Measurements from ENCODE around the gene CSTF1. TPM values are rescaled to one million over a fixed set of nuclear protein-coding genes. Genes with fewer than 3 reads are reported as not detected.
A peak's percentile ranks its signal among the peaks of the same experiment; 100 is the strongest.

CSTF1 gene
- total and polyA plus RNA-seq, 2 of the 4 experiments (the other 2 are of a cell fraction): 48.8 to 105 TPM

GRCh38 chr20:56393653-56394052, 1.2 kb downstream of the CSTF1 start (continued):
- TF ChIP-seq USF2 (IDR thresholded peaks at IDR 0.05; ENCODE audit: low read depth, low read length) (no peak), POLR2A (IDR thresholded peaks at IDR 0.05; ENCODE audit: low read depth, low read length) (no peak), RCOR1 (IDR thresholded peaks at IDR 0.05; ENCODE audit: insufficient replicate concordance, low read length) (no peak), FOS (IDR thresholded peaks at IDR 0.05; ENCODE audit: low read depth, low read length) (no peak)

DNA sequence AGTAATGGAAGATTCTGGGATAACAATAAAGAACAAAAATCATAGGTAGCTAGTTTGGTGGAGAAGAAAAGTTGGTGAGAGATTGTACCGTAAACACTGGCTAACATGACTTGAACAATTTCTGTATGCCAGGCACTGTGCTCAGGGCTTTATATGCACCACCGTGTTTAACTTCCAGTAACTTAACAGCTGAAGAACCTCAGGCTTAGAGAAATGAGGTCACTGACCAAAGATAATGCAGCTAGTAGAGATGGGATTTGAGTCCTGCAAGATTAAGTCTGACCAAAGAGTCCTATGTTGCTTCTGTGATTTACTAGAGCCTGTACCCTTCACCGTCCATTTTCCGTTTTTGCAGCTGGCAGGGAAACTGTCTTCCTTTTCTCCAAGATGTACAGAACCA, 2.7 kb downstream of the CSTF1 start:
- POLR2A ChIA-PET (ENCODE audit: unreplicated experiment): no interaction called here
- in situ Hi-C loops (cut with MboI; ENCODE audit: low sequenced_read_pairs): loop anchor here (5.0 to 25.0 kb wide), 2 partner anchors 67 to 967 kb away; partner anchors contain the start of gene RAE1

More for the DNA sequence above, 2.7 kb downstream of the CSTF1 start:
- H4K8ac ChIP-seq (ENCODE audit: low read depth in 2 of 2, low read length in 2 of 2): no peak overlapping the region
- TF ChIP-seq MAFK (IDR thresholded peaks at IDR 0.05; ENCODE audit: low read depth, low read length): no peak
- no peak for TF ChIP-seq BHLHE40 (IDR thresholded peaks at IDR 0.05; ENCODE audit: low read depth, low read length)
- TF ChIP-seq NFE2L2 (IDR thresholded peaks at IDR 0.05; ENCODE audit: low read depth, low read length): no peak
- no peak for TF ChIP-seq MAZ (IDR thresholded peaks at IDR 0.05; ENCODE audit: borderline replicate concordance, low read depth, low read length)
- no peak for TF ChIP-seq MXI1 (IDR thresholded peaks at IDR 0.05; ENCODE audit: borderline replicate concordance, low read depth, low read length)
- no peak for TF ChIP-seq CEBPB (IDR thresholded peaks at IDR 0.05; ENCODE audit: low read depth, low read length)
- no peak for TF ChIP-seq SMC3 (IDR thresholded peaks at IDR 0.05; ENCODE audit: low read depth, low read length)
- no peak overlapping the region for H3K27ac ChIP-seq (ENCODE audit: insufficient read depth, low read length)
- H3K56ac ChIP-seq (ENCODE audit: extremely low read depth, insufficient read depth, low read length): no peak overlapping the region
- CTCF ChIA-PET: no interaction called here
- no peak overlapping the region for H2BK15ac ChIP-seq (ENCODE audit: low read depth, low read length)
- H2AK5ac ChIP-seq (ENCODE audit: low read depth, low read length): no peak overlapping the region
- H2AK9ac ChIP-seq (replicated peaks; ENCODE audit: low read depth, low read length, poor library complexity): no peak overlapping the region
- peaks cover 6% of the 10 kb centered on the region; the same call in 1 of the 2 replicates for H3K9me1 ChIP-seq (ENCODE audit: insufficient read depth, low read length)
- H2AFZ ChIP-seq (replicated peaks; ENCODE audit: low read length, poor library complexity): no peak overlapping the region
- H3K4me3 ChIP-seq (ENCODE audit: insufficient read depth, low read depth, low read length): no peak overlapping the region
- H2BK5ac ChIP-seq (ENCODE audit: low read depth, low read length, poor library complexity, severe bottlenecking): no peak overlapping the region
- DNase-seq (no peak), ATAC-seq (ENCODE audit: low read depth) (no peak)
- no peak overlapping the region for H4K91ac ChIP-seq (ENCODE audit: insufficient read depth, low read depth, low read length)
- no peak overlapping the region for H2BK120ac ChIP-seq (ENCODE audit: low read depth, low read length)
- dilution Hi-C loops (cut with HindIII; ENCODE audit: low sequenced_read_pairs, unreplicated experiment): no loop called here
- H3K27me3 ChIP-seq (ENCODE audit: control insufficient read depth, insufficient read depth, low read length): no peaks in the 10 kb centered on the region
- BruUV-seq (replicated peaks): no TSS peak
- H3K4me1 ChIP-seq (ENCODE audit: control insufficient read depth, insufficient read depth, low read length): peaks cover 2% of the 10 kb centered on the region; the same call in 1 of the 2 replicates
- H3K36me3 ChIP-seq (ENCODE audit: control insufficient read depth, insufficient read depth, low read length): peaks cover 30% of the 10 kb centered on the region
- no CpG with 5 or more reads among the region's 4 CpGs for WGBS, 2 experiments (ENCODE audit: extremely low coverage in 2 of 2, insufficient read length in 1 of 2)
- no peak overlapping the region for H3K4ac ChIP-seq (ENCODE audit: low read depth, low read length)
- no peak overlapping the region for H3K14ac ChIP-seq (replicated peaks; ENCODE audit: low read depth, low read length)
- H4K5ac ChIP-seq (ENCODE audit: low read depth, low read length): no peak overlapping the region
- no peak overlapping the region for H3K9ac ChIP-seq (ENCODE audit: low read depth, low read length)
- H3K4me2 ChIP-seq (ENCODE audit: low read depth, low read length): no peak overlapping the region
- H3K79me1 ChIP-seq (ENCODE audit: low read depth in 1 of 2, low read length in 2 of 2): peaks cover 29 to 52% of the 10 kb centered on the region in 2 experiments
- intact Hi-C loops (cut with micrococcal nuclease): no loop called here
- H4K20me1 ChIP-seq (ENCODE audit: insufficient read depth, low read length): no peaks in the 10 kb centered on the region
- H3K18ac ChIP-seq (ENCODE audit: low read depth, low read length): no peak overlapping the region
- H3K9me3 ChIP-seq (ENCODE audit: control insufficient read depth, insufficient read depth, low read length): no peaks in the 10 kb centered on the region
- peak overlapping the region; percentile 46; the same call in 1 of the 2 replicates for H3K23ac ChIP-seq (ENCODE audit: low read depth, low read length)
- no peak overlapping the region for H2BK20ac ChIP-seq (ENCODE audit: low read depth, low read length)
